ENCODE measurements around the gene EFHC1. TPM values are rescaled to one million over a fixed set of nuclear protein-coding genes. Genes with fewer than 3 reads are reported as not detected.
A peak's percentile ranks its signal among the peaks of the same experiment; 100 is the strongest.

The EFHC1 gene
- total RNA-seq, 1 experiment from 2014 or later, result 13.2 TPM

GRCh38 chr6:52423971-52424381 is 3.8 kb downstream of the EFHC1 start:
- no peak overlapping the region for H4K91ac ChIP-seq (ENCODE audit: insufficient read length, low read depth, low read length)
- H2BK12ac ChIP-seq (ENCODE audit: insufficient read length, low read depth, low read length), result no peak overlapping the region
- no peaks in the 10 kb centered on the region for H3K79me2 ChIP-seq (ENCODE audit: insufficient read depth, low read length)
- no peak overlapping the region for H4K5ac ChIP-seq (ENCODE audit: insufficient read length, low read depth, low read length)
- H3K27ac ChIP-seq (ENCODE audit: insufficient read length, low read depth, low read length), result no peak overlapping the region
- no peak overlapping the region for H3K14ac ChIP-seq (ENCODE audit: insufficient read depth, low read length)
- H2AK5ac ChIP-seq (ENCODE audit: insufficient read length, low read length), result no peak overlapping the region
- Mint-ChIP-seq H3K27me3 (ENCODE audit: low read depth) (no peaks in the 10 kb centered on the region), H3K4me3 (no peak overlapping the region), H3K36me3 (ENCODE audit: insufficient read depth in 1 of 3, low read depth in 3 of 3) (no peaks in the 10 kb centered on the region), H3K27ac (no peak overlapping the region), H3K9me3 (no peaks in the 10 kb centered on the region), H3K4me1 (peaks cover 5 to 15% of the 10 kb centered on the region in 2 experiments)
- no peak overlapping the region for H2BK20ac ChIP-seq (ENCODE audit: low read depth, low read length, poor library complexity, severe bottlenecking)
- H3K23ac ChIP-seq (ENCODE audit: insufficient read length, low read depth, low read length), result no peak overlapping the region
- WGBS (ENCODE audit: extremely low coverage, insufficient read length, low lambda C conversion rate), result no CpG with 5 or more reads among the region's 8 CpGs
- DNase-seq, result peak; percentile 54
- no peak overlapping the region for H3K4me2 ChIP-seq (ENCODE audit: insufficient read depth, insufficient read length, low read length)
- no peak overlapping the region for H4K8ac ChIP-seq (replicated peaks; ENCODE audit: insufficient read length, low read depth, low read length)
- H2BK5ac ChIP-seq (ENCODE audit: insufficient read length, low read length), result no peak overlapping the region
- no peak overlapping the region for H3K4ac ChIP-seq (ENCODE audit: low read depth, low read length)
- H3K27me3 ChIP-seq (ENCODE audit: insufficient read depth, low read length), result no peaks in the 10 kb centered on the region
- H3T11ph ChIP-seq (ENCODE audit: low read length), result no peak overlapping the region
- no peak overlapping the region for H2BK15ac ChIP-seq (ENCODE audit: low read depth, low read length)
- TF ChIP-seq CTCF (conservative IDR thresholded peaks at IDR 0.05), result no peak
- no peak overlapping the region for H3K56ac ChIP-seq (ENCODE audit: insufficient read length, low read depth, low read length)
- H3K18ac ChIP-seq (ENCODE audit: insufficient read length, low read depth, low read length), result no peak overlapping the region
- H2BK120ac ChIP-seq (ENCODE audit: low read depth, low read length, poor library complexity, severe bottlenecking), result no peak overlapping the region
- no peak overlapping the region for H2AFZ ChIP-seq (ENCODE audit: low read length)
- peaks cover 2% of the 10 kb centered on the region; the same call in 1 of the 2 replicates for H3K4me1 ChIP-seq (ENCODE audit: insufficient read depth, low read length)
- no peaks in the 10 kb centered on the region for H4K20me1 ChIP-seq (ENCODE audit: control insufficient read depth, insufficient read depth, insufficient read length)
- no peaks in the 10 kb centered on the region for H3K79me1 ChIP-seq (ENCODE audit: insufficient read depth, low read depth, low read length, poor library complexity, severe bottlenecking)
- H3K9ac ChIP-seq (ENCODE audit: extremely low read depth, insufficient read length, low read length), result no peak overlapping the region
- H3K23me2 ChIP-seq (ENCODE audit: insufficient read length, low read depth, low read length, poor library complexity, severe bottlenecking), result peaks cover 15% of the 10 kb centered on the region
- no peaks in the 10 kb centered on the region for H3K9me3 ChIP-seq (ENCODE audit: control insufficient read depth, low read depth, low read length)

Data from H9 (cell line).